Measurements from ENCODE around the gene MAPRE3. TPM values are rescaled to one million over a fixed set of nuclear protein-coding genes. Genes with fewer than 3 reads are reported as not detected.
A peak's percentile ranks its signal among the peaks of the same experiment; 100 is the strongest.
"Not testable (repeated sequence)": the region's sequence is repeated elsewhere in the genome, so short reads cannot be mapped to it uniquely, and the experiment has no call there.

The MAPRE3 gene
- polyA plus RNA-seq, 10 donors, result 17.1 to 41.5 (median 25.0) TPM

DNA sequence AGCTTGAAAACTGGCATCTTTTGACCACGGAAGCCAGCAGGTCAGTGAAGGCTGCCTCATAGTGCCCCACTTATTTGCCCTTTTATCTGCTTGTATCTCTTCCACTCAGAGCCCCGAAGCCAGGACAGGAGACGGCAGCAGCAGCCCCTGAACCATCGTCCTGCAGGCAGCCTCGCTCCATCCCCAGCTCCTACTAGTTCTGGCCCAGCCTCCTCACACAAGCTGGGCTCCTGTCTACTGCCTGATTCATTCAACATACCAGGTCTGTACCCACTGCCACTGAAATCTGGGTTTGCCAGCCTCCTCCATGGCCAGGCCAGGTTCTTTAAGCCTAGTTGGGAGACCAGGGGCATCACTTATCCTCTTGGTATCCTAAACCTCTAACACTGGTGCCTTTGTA is 96.9 kb downstream of the MAPRE3 start:
- no peak for DNase-seq

DNA sequence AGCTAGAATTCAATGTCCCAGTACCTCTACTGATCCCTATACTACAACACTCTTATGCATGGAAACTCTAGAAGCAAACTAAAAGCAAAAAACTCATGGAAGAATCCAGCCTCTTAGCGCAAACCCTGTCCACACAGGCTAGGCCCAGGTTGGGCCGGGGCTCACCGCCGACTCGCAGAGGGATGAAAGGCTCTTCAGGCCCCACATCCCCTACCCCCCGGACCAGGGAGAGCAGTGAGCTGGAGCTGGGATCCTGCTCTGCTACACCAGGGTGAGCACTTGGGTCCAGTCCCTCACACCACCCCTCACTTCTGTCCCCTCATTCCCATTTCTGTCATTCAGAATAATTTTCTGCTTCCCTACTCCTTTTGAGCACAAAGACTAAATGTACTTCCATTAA is 99.0 kb downstream of the MAPRE3 start:
- no peak for DNase-seq

DNA sequence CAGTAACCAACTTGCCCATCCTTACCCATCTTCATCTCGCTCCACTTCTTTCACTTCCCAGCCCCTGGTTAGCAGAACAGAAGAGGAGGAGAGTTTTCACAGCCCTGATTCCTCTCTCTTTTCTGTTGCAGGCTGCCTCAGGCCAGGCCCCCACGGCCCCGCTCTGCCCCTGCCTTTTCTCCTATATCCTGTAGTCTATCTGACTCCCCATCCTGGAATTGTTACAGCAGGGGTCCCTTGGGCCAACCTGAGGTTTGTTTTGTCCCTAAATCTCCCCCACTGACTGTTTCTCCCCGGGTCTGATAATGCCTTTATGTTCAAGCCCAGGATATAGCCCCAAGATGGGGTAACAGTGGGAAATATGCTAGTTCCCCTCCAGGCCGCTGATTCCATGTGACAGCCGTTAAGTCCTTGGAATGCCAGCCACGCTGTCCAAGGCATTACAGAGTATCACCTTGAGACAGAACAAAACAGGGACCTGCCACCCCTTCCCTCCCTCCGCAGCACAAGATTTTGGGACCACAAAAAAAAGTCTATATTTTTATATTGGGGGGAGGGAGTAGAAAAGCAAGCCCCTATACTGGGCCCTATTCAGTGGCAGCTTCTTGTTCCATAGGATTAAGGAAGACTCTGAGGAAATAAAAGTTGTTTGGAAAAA is 99.7 kb downstream of the MAPRE3 start:
- no peak for DNase-seq

DNA sequence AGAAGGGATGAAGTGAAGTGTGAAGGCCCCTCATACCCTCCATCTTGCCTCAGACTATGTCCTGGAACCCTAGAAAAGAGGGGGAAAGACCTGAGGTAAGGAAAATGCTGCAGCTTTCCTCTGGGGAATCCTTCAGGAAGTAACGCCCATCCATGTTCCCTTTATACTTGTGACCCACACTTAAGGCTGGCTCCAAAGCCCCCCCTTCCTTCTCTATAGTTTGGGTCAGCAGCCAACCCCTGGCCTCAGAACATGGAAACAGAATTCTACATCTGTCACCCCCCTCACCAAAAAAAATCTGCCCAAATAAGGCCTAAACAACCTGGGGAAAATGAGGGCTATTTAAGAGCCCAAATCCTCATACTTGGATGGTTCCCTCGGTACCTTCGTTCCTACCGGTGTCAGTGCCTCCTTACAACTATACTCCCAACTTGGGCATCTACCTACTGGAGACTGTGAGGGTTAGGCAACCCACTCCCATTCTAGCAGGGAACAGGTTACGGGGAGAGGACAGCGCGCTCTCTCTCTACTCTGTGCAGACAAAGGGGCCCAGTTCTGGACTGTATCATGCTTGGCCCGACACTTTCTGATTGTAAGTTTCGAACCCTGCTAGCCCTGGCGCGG is 100.3 kb downstream of the MAPRE3 start:
- no peak for DNase-seq

DNA sequence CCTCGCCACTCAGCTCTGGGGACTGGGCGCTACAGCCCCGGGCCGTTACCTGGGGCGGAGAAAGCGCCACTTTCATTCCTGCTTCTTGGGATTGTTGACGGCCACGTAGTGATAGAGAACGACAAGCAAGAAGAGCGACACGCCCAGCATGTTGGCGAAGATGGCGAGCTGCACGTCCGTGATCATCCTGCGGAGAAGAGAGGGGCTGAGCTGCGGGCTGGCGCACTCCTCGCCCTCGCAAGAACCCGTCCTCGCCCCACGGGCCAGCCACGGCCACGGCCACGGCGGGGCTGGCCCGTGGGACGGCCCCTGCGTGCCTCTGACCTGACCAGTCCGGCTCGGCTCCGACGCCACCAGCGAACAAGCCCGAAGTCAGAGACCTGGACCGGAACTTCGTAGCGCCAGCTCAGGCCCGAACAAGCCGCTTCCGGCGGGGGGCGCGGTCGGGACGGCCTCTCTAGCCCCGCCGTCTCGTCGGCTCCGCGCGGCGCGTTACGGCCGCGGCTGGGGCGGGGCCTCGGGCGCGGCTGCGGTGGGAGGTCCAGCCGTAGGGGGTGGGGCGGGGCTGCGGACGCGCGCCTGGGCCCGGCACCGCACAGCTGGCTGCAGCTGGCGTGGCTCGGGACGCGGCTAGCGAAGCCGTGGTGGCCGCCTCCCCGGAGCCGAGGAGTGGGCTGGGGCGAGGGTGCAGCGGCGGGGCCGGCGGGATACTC is 101.0 kb downstream of the MAPRE3 start, which contains the start of gene OST4:
OST4 (minus strand) TSS at position 378 of the 713 bp plus-strand sequence.
- DNase-seq, result peak; percentile 93 to 97 (median 95)

DNA sequence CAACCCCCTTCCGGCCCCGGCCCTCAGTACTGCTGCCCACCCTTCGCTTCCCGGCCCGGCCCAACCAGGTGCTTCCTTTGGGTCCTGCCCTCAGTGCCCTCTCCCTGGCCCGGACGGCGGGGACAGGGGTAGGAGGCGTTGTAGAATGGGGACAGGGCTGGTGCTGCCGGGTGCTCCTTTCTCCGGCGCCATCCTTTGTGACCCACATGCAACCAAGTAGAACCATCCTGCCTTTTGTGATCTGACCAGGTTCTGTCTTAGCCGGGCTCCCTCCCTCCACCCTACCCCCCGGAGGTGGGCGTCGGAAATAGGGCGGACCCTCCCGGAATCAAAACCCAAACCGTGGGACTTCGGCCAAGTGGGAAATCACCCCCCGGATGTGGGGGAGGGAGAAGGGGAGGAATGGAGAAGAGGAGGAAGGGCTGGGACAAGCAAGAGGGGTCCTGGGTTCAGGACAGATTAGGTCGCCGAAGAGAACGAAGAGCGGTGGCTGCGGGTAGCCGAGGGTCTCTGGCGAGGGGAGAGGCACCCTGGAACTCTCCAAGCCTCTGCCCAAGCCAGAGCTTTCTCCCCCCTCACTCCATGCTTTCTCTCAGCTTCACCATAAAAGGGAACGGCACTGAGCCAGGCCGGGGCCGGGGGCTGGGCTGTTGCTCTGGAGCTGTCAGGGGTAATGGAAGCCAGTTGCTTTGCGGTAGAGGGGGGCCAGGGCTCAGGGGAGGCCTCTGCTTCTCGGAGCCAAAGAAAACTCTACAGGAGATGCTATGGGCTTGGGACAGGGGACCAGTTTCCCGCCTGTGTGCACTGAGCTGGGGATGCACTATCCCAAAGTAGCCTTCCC is 101.8 kb downstream of the MAPRE3 start:
- DNase-seq, result peak; percentile 75 to 90 (median 83)

DNA sequence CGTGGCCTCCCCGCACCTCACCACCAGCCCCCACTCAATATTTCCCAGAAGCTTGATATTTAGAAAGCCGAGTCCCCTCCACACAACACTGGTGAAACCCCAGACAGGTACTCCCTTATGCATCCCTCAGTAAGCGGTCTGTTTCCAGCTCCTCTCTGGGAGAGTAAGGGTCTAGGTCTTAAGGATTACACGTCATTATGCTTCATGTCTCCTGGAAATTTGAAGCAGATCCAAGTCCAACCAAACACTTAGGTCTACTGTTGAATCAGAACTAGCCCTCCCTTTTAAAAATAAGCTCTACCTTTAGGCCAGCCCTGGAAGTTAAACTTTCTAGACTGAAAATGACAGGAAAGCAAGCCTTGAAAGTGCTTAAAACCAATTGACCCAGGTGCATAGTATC is 102.5 kb downstream of the MAPRE3 start:
- peak in 1 of 3 donors; percentile 37 for DNase-seq

DNA sequence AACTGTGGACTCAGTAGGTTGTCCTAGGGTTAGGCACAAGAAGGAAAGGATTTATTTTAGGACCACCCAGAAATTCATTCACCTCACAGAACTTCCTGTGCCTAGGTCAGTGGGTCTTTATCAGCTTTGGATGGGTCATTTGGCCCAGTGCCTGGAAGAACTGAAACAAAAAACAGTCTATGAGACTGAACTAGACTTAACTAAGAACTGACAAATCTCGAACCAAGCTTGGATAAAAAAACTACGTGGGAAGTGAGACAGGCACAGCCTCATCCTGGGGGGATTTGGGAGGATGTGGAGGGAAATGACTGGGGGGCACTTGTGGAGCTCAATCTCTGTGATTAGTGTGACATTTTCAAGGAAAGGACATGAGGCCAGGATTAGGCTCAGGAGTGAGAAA is 103.3 kb downstream of the MAPRE3 start:
- no peak for DNase-seq

DNA sequence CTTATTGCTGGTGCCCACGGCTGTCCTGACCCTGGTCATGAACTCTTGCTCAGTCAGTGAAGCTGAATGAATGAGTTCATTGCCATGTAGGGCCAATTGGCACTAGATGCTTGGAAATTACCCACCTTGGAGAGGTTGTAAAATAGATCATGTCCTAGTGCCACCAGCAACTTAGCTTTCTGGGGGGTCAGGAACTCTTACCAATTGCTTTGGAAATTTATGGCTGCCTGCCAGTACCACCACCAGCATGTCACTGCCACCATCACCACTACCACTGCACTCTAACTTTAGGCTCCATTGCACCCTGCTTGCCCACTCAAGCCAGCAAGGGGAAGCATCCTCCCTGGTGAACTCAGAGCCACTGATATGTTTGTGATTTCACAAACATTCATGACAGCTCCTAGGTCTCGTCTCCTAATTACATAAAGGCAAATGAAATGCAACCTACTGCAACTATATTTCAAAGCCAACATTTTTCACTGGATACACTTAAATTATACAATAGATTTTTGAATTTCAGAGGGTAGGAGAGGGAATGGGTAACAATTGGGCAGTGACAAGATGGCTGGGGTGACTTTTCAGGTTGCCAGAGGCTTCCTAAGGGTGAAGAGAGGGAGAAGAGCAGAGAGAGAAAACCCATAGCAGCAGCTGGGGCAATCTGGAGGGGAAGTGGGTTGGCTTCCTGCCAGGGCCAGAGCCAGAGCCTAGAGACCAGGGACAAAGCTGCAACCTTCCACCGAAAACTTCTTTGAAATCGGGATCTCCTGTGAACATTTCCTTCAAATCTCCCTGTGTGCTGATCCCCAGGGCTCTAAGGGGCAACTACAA is 104.5 kb downstream of the MAPRE3 start:
- peak in 1 of 3 donors; percentile 63 for DNase-seq

DNA sequence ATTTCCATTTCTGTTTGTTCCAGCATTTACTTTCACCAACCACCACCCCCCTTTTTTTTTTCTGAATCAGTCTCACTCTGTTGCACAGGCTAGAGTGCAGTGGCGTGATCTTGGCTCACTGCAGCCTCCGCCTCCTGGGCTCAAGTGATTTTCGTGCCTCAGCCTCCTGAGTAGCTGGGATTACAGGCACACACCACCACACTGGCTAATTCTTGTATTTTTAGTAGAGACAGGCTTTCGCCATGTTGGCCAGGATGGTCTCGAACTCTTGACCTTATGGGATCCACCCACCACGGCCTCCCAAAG is 105.1 kb downstream of the MAPRE3 start:
- not testable (repeated sequence) for DNase-seq

DNA sequence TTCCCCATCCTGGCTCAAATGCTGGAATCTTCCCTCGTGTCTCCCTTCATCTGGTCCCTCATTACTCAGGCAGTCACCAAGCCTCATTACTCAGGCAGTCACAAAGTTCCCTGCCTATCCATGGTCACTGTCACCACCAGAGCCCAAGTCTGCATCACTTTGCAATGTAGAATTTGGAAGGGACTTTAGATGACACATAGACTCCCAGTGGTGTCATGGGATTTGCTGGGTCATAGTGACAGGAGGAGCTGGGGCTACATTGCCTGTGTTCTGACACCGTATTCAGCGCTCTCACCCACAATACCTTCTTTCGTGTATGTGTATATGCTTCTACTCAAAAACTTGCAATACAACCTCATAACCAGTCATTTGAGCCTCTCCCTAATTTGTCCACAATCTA is 105.9 kb downstream of the MAPRE3 start:
- DNase-seq, result no peak

Other genes with a start within 250 kb of the MAPRE3 start
- gene SLC35F6, start 206.4 kb upstream of the MAPRE3 start, polyA plus RNA-seq (ENCODE audit: insufficient read length in 10 of 10), result 10 to 100 TPM in 1 of 10 donors, 1 to 10 TPM in 9; 7.5 to 10.0 (median 8.5) TPM
- gene CENPA, start 184.6 kb upstream of the MAPRE3 start, polyA plus RNA-seq (ENCODE audit: insufficient read length in 10 of 10), result 10 to 100 TPM in 2 of 10 donors, 1 to 10 TPM in 8; 5.3 to 12.9 (median 6.9) TPM
- 10 to 100 TPM; 11.1 to 32.7 (median 22.1) TPM for gene DPYSL5, start 122.5 kb upstream of the MAPRE3 start, polyA plus RNA-seq (ENCODE audit: insufficient read length in 10 of 10)
- 10 to 100 TPM; 60.1 to 89.9 (median 68.5) TPM for gene TMEM214, start 62.3 kb downstream of the MAPRE3 start, polyA plus RNA-seq (ENCODE audit: insufficient read length in 10 of 10)
- 10 to 100 TPM; 17.6 to 22.1 (median 19.1) TPM for gene AGBL5, start 81.0 kb downstream of the MAPRE3 start, polyA plus RNA-seq (ENCODE audit: insufficient read length in 10 of 10)
- 100 to 1,000 TPM; 208 to 290 (median 237) TPM for gene OST4, start 101.0 kb downstream of the MAPRE3 start, polyA plus RNA-seq (ENCODE audit: insufficient read length in 10 of 10)
- gene EMILIN1, start 108.0 kb downstream of the MAPRE3 start, polyA plus RNA-seq (ENCODE audit: insufficient read length in 10 of 10), result 100 to 1,000 TPM in 2 of 10 donors, 10 to 100 TPM in 8; 45.1 to 143 (median 65.3) TPM
- 1 to 10 TPM in 9 of 10 donors, under 1 TPM in 1; 1.00 to 3.0 (median 2.5) TPM for gene KHK, start 116.1 kb downstream of the MAPRE3 start, polyA plus RNA-seq (ENCODE audit: insufficient read length in 10 of 10)
- 1 to 10 TPM; 1.3 to 5.6 (median 3.2) TPM for gene CGREF1, start 148.5 kb downstream of the MAPRE3 start, polyA plus RNA-seq (ENCODE audit: insufficient read length in 10 of 10)
- gene ABHD1, start 153.2 kb downstream of the MAPRE3 start, polyA plus RNA-seq (ENCODE audit: insufficient read length in 10 of 10), result under 1 TPM; 0.17 to 0.84 (median 0.28) TPM
- 10 to 100 TPM; 29.9 to 40.5 (median 35.4) TPM for gene PREB, start 164.0 kb downstream of the MAPRE3 start, polyA plus RNA-seq (ENCODE audit: insufficient read length in 10 of 10)
- gene PRR30, start 168.8 kb downstream of the MAPRE3 start, polyA plus RNA-seq (ENCODE audit: insufficient read length in 10 of 10), result not detected
- gene TCF23, start 178.4 kb downstream of the MAPRE3 start, polyA plus RNA-seq (ENCODE audit: insufficient read length in 10 of 10), result under 1 TPM; 0.19 to 0.86 (median 0.36) TPM
- 100 to 1,000 TPM in 3 of 10 donors, 10 to 100 TPM in 7; 89.7 to 104 (median 97.5) TPM for gene ATRAID, start 241.4 kb downstream of the MAPRE3 start, polyA plus RNA-seq (ENCODE audit: insufficient read length in 10 of 10)
- gene SLC5A6, start 241.6 kb downstream of the MAPRE3 start, polyA plus RNA-seq (ENCODE audit: insufficient read length in 10 of 10), result 10 to 100 TPM; 13.4 to 25.8 (median 18.6) TPM
- gene CAD, start 246.7 kb downstream of the MAPRE3 start, polyA plus RNA-seq (ENCODE audit: insufficient read length in 10 of 10), result 10 to 100 TPM; 17.6 to 39.5 (median 28.7) TPM